ENCODE measurements around the gene KRT20.

KRT20 gene

GRCh38 chr17:40884708-40885512, at the start of gene KRT20:
Gene KRT20 (minus strand): TSS chr17:40885242. CDS start chr17:40885185, 57 bp downstream.
- Histone ChIP-seq H4K20me1 (ENCODE audit: insufficient read depth, low read length) (no peaks in the 10 kb centered on the region), H3K9me3 (ENCODE audit: insufficient read depth, low read length, severe bottlenecking) (no peaks in the 10 kb centered on the region), H2AFZ (ENCODE audit: low read depth, low read length) (no peak within 1 kb of the TSS), H3K27ac (ENCODE audit: low read length) (no peak within 1 kb of the TSS), H3K27me3 (ENCODE audit: insufficient read depth, low read length, poor library complexity) (peaks cover 42% of the 10 kb centered on the region), H3K79me2 (ENCODE audit: insufficient read depth, low read length) (no peaks in the 10 kb centered on the region), H3K4me3 (ENCODE audit: low read depth in 1 of 2, low read length in 2 of 2) (no peak within 1 kb of the TSS), H3K4me1 (ENCODE audit: insufficient read depth, low read length) (no peaks in the 10 kb centered on the region), H3K9ac (ENCODE audit: low read depth, low read length) (no peak within 1 kb of the TSS), H3K36me3 (ENCODE audit: insufficient read depth, low read length) (no peaks in the 10 kb centered on the region), H3K4me2 (ENCODE audit: insufficient read depth, low read length) (no peak within 1 kb of the TSS)
- ATAC-seq (ENCODE audit: insufficient read depth, low read depth), result no peak
- TF ChIP-seq, protein P1, sequence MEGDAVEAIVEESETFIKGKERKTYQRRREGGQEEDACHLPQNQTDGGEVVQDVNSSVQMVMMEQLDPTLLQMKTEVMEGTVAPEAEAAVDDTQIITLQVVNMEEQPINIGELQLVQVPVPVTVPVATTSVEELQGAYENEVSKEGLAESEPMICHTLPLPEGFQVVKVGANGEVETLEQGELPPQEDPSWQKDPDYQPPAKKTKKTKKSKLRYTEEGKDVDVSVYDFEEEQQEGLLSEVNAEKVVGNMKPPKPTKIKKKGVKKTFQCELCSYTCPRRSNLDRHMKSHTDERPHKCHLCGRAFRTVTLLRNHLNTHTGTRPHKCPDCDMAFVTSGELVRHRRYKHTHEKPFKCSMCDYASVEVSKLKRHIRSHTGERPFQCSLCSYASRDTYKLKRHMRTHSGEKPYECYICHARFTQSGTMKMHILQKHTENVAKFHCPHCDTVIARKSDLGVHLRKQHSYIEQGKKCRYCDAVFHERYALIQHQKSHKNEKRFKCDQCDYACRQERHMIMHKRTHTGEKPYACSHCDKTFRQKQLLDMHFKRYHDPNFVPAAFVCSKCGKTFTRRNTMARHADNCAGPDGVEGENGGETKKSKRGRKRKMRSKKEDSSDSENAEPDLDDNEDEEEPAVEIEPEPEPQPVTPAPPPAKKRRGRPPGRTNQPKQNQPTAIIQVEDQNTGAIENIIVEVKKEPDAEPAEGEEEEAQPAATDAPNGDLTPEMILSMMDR (IDR thresholded peaks at IDR 0.05; ENCODE audit: borderline replicate concordance, extremely low read depth, low read length, poor library complexity, severe bottlenecking), result no peak
- no peak for TF ChIP-seq EZH2 (IDR thresholded peaks at IDR 0.05; ENCODE audit: borderline replicate concordance, low read depth, low read length, severe bottlenecking)
- no peak for DNase-seq

GRCh38 chr17:40932608-40933007, 47.6 kb upstream of the KRT20 start:
- Histone ChIP-seq H2AFZ (ENCODE audit: low read depth, low read length) (no peak overlapping the region), H3K79me2 (ENCODE audit: insufficient read depth, low read length) (no peaks in the 10 kb centered on the region), H3K4me1 (ENCODE audit: insufficient read depth, low read length) (no peaks in the 10 kb centered on the region), H4K20me1 (ENCODE audit: insufficient read depth, low read length) (no peaks in the 10 kb centered on the region), H3K36me3 (ENCODE audit: insufficient read depth, low read length) (no peaks in the 10 kb centered on the region), H3K9me3 (ENCODE audit: insufficient read depth, low read length, severe bottlenecking) (no peaks in the 10 kb centered on the region), H3K9ac (ENCODE audit: low read depth, low read length) (no peak overlapping the region), H3K4me2 (ENCODE audit: insufficient read depth, low read length) (no peak overlapping the region), H3K27ac (ENCODE audit: low read length) (no peak overlapping the region), H3K27me3 (ENCODE audit: insufficient read depth, low read length, poor library complexity) (peaks cover 23% of the 10 kb centered on the region), H3K4me3 (ENCODE audit: low read depth in 1 of 2, low read length in 2 of 2) (no peak overlapping the region)
- TF ChIP-seq, protein P1 (IDR thresholded peaks at IDR 0.05; ENCODE audit: borderline replicate concordance, extremely low read depth, low read length, poor library complexity, severe bottlenecking), result no peak
- no peak for TF ChIP-seq EZH2 (IDR thresholded peaks at IDR 0.05; ENCODE audit: borderline replicate concordance, low read depth, low read length, severe bottlenecking)
- DNase-seq (no peak), ATAC-seq (ENCODE audit: insufficient read depth, low read depth) (no peak)

GRCh38 chr17:40931311-40931710, 46.3 kb upstream of the KRT20 start:
- Histone ChIP-seq H4K20me1 (ENCODE audit: insufficient read depth, low read length) (no peaks in the 10 kb centered on the region), H3K9ac (ENCODE audit: low read depth, low read length) (no peak overlapping the region), H3K27ac (ENCODE audit: low read length) (no peak overlapping the region), H3K27me3 (ENCODE audit: insufficient read depth, low read length, poor library complexity) (peaks cover 14% of the 10 kb centered on the region), H3K4me3 (ENCODE audit: low read depth in 1 of 2, low read length in 2 of 2) (no peak overlapping the region), H2AFZ (ENCODE audit: low read depth, low read length) (no peak overlapping the region), H3K36me3 (ENCODE audit: insufficient read depth, low read length) (no peaks in the 10 kb centered on the region), H3K4me1 (ENCODE audit: insufficient read depth, low read length) (no peaks in the 10 kb centered on the region), H3K79me2 (ENCODE audit: insufficient read depth, low read length) (no peaks in the 10 kb centered on the region), H3K4me2 (ENCODE audit: insufficient read depth, low read length) (no peak overlapping the region), H3K9me3 (ENCODE audit: insufficient read depth, low read length, severe bottlenecking) (no peaks in the 10 kb centered on the region)
- DNase-seq (no peak), ATAC-seq (ENCODE audit: insufficient read depth, low read depth) (no peak)
- TF ChIP-seq, protein P1 (IDR thresholded peaks at IDR 0.05; ENCODE audit: borderline replicate concordance, extremely low read depth, low read length, poor library complexity, severe bottlenecking), result no peak
- TF ChIP-seq EZH2 (IDR thresholded peaks at IDR 0.05; ENCODE audit: borderline replicate concordance, low read depth, low read length, severe bottlenecking), result no peak
